ENCODE data around the gene SMYD5. TPM values are rescaled to one million over a fixed set of nuclear protein-coding genes. Genes with fewer than 3 reads are reported as not detected.

The SMYD5 gene
- total and polyA plus RNA-seq, 2 donors (not counting 3 experiments of a cell fraction or from before 2014, with no cell fraction given), result 16.2 to 31.7 TPM

DNA sequence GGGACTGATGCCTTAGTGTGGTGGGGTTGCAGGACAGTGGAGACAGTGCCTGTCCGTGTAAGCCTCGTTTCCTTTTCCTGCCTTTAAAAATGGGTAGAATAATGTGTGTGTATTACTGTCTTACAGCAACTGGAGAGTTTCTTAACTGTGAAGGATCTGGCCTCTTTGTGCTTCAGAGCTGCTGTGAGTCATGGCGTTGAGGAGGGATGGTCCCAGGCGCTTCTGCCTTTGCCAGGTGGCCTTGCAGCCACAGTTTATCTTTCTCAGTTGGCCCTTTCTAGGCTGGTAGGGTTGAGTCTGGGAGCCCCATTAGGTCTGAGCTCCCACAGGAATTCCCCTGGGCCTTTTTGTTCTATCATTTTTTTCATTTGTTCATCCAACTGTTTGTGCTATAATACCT lies 9.8 kb downstream of the SMYD5 start:
- Histone ChIP-seq H4K20me1 (replicated peaks; ENCODE audit: control insufficient read depth, extremely low read depth, insufficient read depth, low read length) (no peaks in the 10 kb centered on the region), H3K4me3 (replicated peaks in 1 of 3; ENCODE audit: insufficient read depth in 1 of 3, low read depth in 1 of 3, low read length in 3 of 3) (no peak overlapping the region), H3K9me1 (replicated peaks; ENCODE audit: control insufficient read depth, extremely low read depth, insufficient read depth, low read length) (no peaks in the 10 kb centered on the region), H3K36me3 (ENCODE audit: control insufficient read depth in 2 of 2, extremely low read depth in 1 of 2, insufficient read depth in 2 of 2, low read length in 2 of 2) (peaks cover 2 to 13% of the 10 kb centered on the region in 2 experiments), H2AFZ (ENCODE audit: low read depth, low read length) (no peak overlapping the region), H3K4me2 (ENCODE audit: insufficient read depth, low read length) (no peak overlapping the region), H3K79me2 (ENCODE audit: control insufficient read depth, insufficient read depth, low read length) (no peaks in the 10 kb centered on the region), H3K27me3 (ENCODE audit: control insufficient read depth in 2 of 2, insufficient read depth in 2 of 2, low read length in 2 of 2) (no peaks in the 10 kb centered on the region), H3K4me1 (ENCODE audit: control insufficient read depth, extremely low read depth, insufficient read depth, low read length) (no peaks in the 10 kb centered on the region), H3K9me3 (replicated peaks; ENCODE audit: control insufficient read depth, insufficient read depth, low read length) (no peaks in the 10 kb centered on the region), H3K9ac (replicated peaks; ENCODE audit: extremely low read depth, insufficient read depth, low read length) (no peak overlapping the region), H3K27ac (ENCODE audit: insufficient read depth, low read depth, low read length) (no peak overlapping the region)
- BruUV-seq (replicated peaks), result no TSS peak
- TF ChIP-seq MYC (IDR thresholded peaks at IDR 0.05; ENCODE audit: low read depth, low read length), result no peak
- no peak for TF ChIP-seq POLR2A (IDR thresholded peaks at IDR 0.05; ENCODE audit: low read depth, low read length)
- TF ChIP-seq FOS (IDR thresholded peaks at IDR 0.05; ENCODE audit: borderline replicate concordance, insufficient read depth, low read length), result no peak
- no peak for TF ChIP-seq POLR2AphosphoS5 (IDR thresholded peaks at IDR 0.05; ENCODE audit: insufficient read depth, low read depth, low read length)
- TF ChIP-seq GATA2 (IDR thresholded peaks at IDR 0.05; ENCODE audit: insufficient read depth, insufficient read length, low read depth, low read length), result no peak
- no peak for TF ChIP-seq EZH2 (IDR thresholded peaks at IDR 0.05; ENCODE audit: borderline replicate concordance, low read depth, low read length, severe bottlenecking)
- dilution Hi-C loops (cut with MboI; ENCODE audit: extremely low pct_ligation_motif_present, low sequenced_read_pairs), result no loop called here
- POLR2A ChIA-PET, result no interaction called here
- CTCF ChIA-PET, result interaction anchor here (2.8 kb wide), 1 partner anchor 11 kb away, joined by 10 read pairs; no protein-coding TSS in a partner anchor
- intact Hi-C loops (cut with micrococcal nuclease), result no loop called here
- DNase-seq (ENCODE audit: low read depth, low spot score), result no peak
- no peak for FAIRE-seq

DNA sequence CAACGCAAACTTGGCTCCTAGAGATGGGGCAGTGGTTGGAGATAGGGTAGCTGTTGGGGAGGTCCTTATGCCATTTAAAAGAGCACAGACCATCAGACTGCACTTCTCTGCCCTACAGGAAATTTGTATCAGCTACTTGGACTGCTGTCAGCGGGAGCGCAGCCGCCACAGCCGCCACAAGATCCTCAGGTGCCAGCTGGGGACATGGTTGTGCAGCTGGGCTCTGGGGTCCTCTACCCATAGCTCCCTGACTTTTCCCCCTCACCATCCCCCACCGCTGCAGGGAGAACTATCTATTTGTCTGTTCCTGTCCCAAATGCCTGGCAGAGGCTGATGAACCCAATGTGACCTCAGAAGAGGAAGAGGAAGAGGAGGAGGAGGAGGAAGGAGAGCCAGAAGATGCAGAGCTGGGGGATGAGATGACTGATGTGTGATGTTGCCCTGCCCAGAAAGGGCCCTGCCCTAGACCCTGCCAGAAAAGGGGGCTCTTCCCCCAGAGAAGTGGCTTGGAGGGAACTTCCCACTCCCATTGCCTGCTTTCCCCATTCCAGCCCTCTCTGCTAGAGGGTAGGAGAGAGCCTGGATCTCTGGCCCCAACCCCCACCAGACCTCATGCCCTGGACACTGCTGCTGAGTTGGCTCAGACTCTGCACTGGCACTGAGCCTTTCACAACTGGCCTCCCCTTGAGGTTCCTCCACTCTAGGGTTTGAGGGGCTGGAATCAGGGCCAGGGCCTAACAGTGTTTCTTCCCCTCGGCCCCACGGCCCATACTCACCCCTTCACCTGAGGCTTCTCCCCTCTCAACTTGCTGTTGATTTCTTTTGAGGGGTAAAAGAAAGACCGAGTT lies 11.7 kb downstream of the SMYD5 start:
- BruUV-seq (replicated peaks), result no TSS peak
- Histone ChIP-seq H3K27ac (ENCODE audit: insufficient read depth, low read depth, low read length) (no peak overlapping the region), H3K36me3 (ENCODE audit: control insufficient read depth in 2 of 2, extremely low read depth in 1 of 2, insufficient read depth in 2 of 2, low read length in 2 of 2) (peaks cover 0 to 13% of the 10 kb centered on the region in 2 experiments), H3K27me3 (ENCODE audit: control insufficient read depth in 2 of 2, insufficient read depth in 2 of 2, low read length in 2 of 2) (no peaks in the 10 kb centered on the region), H3K79me2 (ENCODE audit: control insufficient read depth, insufficient read depth, low read length) (no peaks in the 10 kb centered on the region), H3K4me2 (ENCODE audit: insufficient read depth, low read length) (no peak overlapping the region), H2AFZ (ENCODE audit: low read depth, low read length) (no peak overlapping the region), H3K4me3 (replicated peaks in 1 of 3; ENCODE audit: insufficient read depth in 1 of 3, low read depth in 1 of 3, low read length in 3 of 3) (no peak overlapping the region), H3K4me1 (ENCODE audit: control insufficient read depth, extremely low read depth, insufficient read depth, low read length) (no peaks in the 10 kb centered on the region), H3K9me1 (replicated peaks; ENCODE audit: control insufficient read depth, extremely low read depth, insufficient read depth, low read length) (no peaks in the 10 kb centered on the region), H4K20me1 (replicated peaks; ENCODE audit: control insufficient read depth, extremely low read depth, insufficient read depth, low read length) (no peaks in the 10 kb centered on the region), H3K9ac (replicated peaks; ENCODE audit: extremely low read depth, insufficient read depth, low read length) (no peak overlapping the region), H3K9me3 (replicated peaks; ENCODE audit: control insufficient read depth, insufficient read depth, low read length) (no peaks in the 10 kb centered on the region)
- no peak for TF ChIP-seq FOS (IDR thresholded peaks at IDR 0.05; ENCODE audit: borderline replicate concordance, insufficient read depth, low read length)
- TF ChIP-seq GATA2 (IDR thresholded peaks at IDR 0.05; ENCODE audit: insufficient read depth, insufficient read length, low read depth, low read length), result no peak
- TF ChIP-seq, protein P1, sequence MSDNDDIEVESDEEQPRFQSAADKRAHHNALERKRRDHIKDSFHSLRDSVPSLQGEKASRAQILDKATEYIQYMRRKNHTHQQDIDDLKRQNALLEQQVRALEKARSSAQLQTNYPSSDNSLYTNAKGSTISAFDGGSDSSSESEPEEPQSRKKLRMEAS (IDR thresholded peaks at IDR 0.05; ENCODE audit: insufficient read depth, insufficient read length), result no peak
- no peak for TF ChIP-seq EZH2 (IDR thresholded peaks at IDR 0.05; ENCODE audit: borderline replicate concordance, low read depth, low read length, severe bottlenecking)
- TF ChIP-seq, protein P2, sequence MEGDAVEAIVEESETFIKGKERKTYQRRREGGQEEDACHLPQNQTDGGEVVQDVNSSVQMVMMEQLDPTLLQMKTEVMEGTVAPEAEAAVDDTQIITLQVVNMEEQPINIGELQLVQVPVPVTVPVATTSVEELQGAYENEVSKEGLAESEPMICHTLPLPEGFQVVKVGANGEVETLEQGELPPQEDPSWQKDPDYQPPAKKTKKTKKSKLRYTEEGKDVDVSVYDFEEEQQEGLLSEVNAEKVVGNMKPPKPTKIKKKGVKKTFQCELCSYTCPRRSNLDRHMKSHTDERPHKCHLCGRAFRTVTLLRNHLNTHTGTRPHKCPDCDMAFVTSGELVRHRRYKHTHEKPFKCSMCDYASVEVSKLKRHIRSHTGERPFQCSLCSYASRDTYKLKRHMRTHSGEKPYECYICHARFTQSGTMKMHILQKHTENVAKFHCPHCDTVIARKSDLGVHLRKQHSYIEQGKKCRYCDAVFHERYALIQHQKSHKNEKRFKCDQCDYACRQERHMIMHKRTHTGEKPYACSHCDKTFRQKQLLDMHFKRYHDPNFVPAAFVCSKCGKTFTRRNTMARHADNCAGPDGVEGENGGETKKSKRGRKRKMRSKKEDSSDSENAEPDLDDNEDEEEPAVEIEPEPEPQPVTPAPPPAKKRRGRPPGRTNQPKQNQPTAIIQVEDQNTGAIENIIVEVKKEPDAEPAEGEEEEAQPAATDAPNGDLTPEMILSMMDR (IDR thresholded peaks at IDR 0.05; ENCODE audit: extremely low read depth in 1 of 2, insufficient read depth in 1 of 2, low read depth in 1 of 2, low read length in 2 of 2), result no peak
- TF ChIP-seq MYC (IDR thresholded peaks at IDR 0.05; ENCODE audit: low read depth, low read length), result no peak
- TF ChIP-seq POLR2AphosphoS5 (IDR thresholded peaks at IDR 0.05; ENCODE audit: insufficient read depth, low read depth, low read length), result no peak
- TF ChIP-seq JUN (IDR thresholded peaks at IDR 0.05; ENCODE audit: borderline replicate concordance, insufficient read depth, insufficient read length, low read depth), result no peak
- TF ChIP-seq POLR2A (IDR thresholded peaks at IDR 0.05; ENCODE audit: low read depth, low read length), result no peak
- CTCF ChIA-PET, result interaction anchor here (2.8 kb wide), 1 partner anchor 13 kb away, joined by 10 read pairs; no protein-coding TSS in a partner anchor
- no peak for DNase-seq (ENCODE audit: low read depth, low spot score)
- intact Hi-C loops (cut with micrococcal nuclease), result no loop called here
- POLR2A ChIA-PET, result interaction anchor here (0.9 kb wide), 1 partner anchor 9 kb away, joined by 3 read pairs; the partner anchor contains the start of gene CCT7
- no peak for FAIRE-seq
- dilution Hi-C loops (cut with MboI; ENCODE audit: extremely low pct_ligation_motif_present, low sequenced_read_pairs), result no loop called here
